ENCODE results near the gene MATCAP1. TPM values are rescaled to one million over a fixed set of nuclear protein-coding genes. Genes with fewer than 3 reads are reported as not detected.

The MATCAP1 gene
- total and polyA plus RNA-seq, 2 of the 13 experiments (the other 11 are each of a cell fraction or from before 2014, with no cell fraction given) = 11.2 to 24.5 TPM

GRCh38 chr16:67158637-67159600 is 24.8 kb downstream of the MATCAP1 start (continued):
- TF ChIP-seq ZNF720 (CRISPR knock-in tag; IDR thresholded peaks at IDR 0.05) (no peak), ZNF781 (CRISPR knock-in tag; IDR thresholded peaks at IDR 0.05; ENCODE audit: borderline replicate concordance, not compliant biosample characterization) (no peak), TEAD3 (CRISPR knock-in tag; optimal IDR thresholded peaks at IDR 0.05; ENCODE audit: borderline replicate concordance) (no peak), MXD4 (CRISPR knock-in tag; IDR thresholded peaks at IDR 0.05) (peak; percentile 2; the same call in 1 of the 2 replicates), BORCS8-MEF2B (CRISPR knock-in tag; IDR thresholded peaks at IDR 0.05) (no peak), ZSCAN21 (CRISPR knock-in tag; IDR thresholded peaks at IDR 0.05; ENCODE audit: borderline replicate concordance) (no peak), ZNF367 (CRISPR knock-in tag; IDR thresholded peaks at IDR 0.05; ENCODE audit: borderline replicate concordance) (no peak), ZNF253 (CRISPR knock-in tag; IDR thresholded peaks at IDR 0.05; ENCODE audit: borderline replicate concordance) (no peak), SMC3 (IDR thresholded peaks at IDR 0.05; ENCODE audit: low read length) (no peak), TAF15 (IDR thresholded peaks at IDR 0.05; ENCODE audit: low read depth, low read length, poor library complexity, severe bottlenecking) (no peak), ADNP (CRISPR knock-in tag; IDR thresholded peaks at IDR 0.05) (no peak), FOSL2 (CRISPR knock-in tag; IDR thresholded peaks at IDR 0.05) (0 out of 2 replicates have a peak, but pooled peaks have one; percentile 4), ZNF20 (CRISPR knock-in tag; IDR thresholded peaks at IDR 0.05) (no peak), HOXD1 (CRISPR knock-in tag; IDR thresholded peaks at IDR 0.05) (no peak), TGIF2 (CRISPR knock-in tag; IDR thresholded peaks at IDR 0.05) (peak; percentile 37; the same call in 1 of the 2 replicates), NAIF1 (CRISPR knock-in tag; IDR thresholded peaks at IDR 0.05; ENCODE audit: borderline replicate concordance) (peak; percentile 35; the same call in 1 of the 2 replicates), HMG20A (CRISPR knock-in tag; IDR thresholded peaks at IDR 0.05; ENCODE audit: borderline replicate concordance) (no peak), ZNF10 (CRISPR knock-in tag; IDR thresholded peaks at IDR 0.05; ENCODE audit: borderline replicate concordance, low read depth) (no peak)
- TF ChIP-seq, protein P1, sequence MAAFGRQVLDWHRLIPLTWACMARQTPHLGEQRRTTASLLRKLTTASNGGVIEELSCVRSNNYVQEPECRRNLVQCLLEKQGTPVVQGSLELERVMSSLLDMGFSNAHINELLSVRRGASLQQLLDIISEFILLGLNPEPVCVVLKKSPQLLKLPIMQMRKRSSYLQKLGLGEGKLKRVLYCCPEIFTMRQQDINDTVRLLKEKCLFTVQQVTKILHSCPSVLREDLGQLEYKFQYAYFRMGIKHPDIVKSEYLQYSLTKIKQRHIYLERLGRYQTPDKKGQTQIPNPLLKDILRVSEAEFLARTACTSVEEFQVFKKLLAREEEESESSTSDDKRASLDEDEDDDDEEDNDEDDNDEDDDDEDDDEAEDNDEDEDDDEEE (CRISPR knock-in tag; IDR thresholded peaks at IDR 0.05) = 0 out of 2 replicates have a peak, but pooled peaks have one; percentile 76
- TF ChIP-seq, protein P2, sequence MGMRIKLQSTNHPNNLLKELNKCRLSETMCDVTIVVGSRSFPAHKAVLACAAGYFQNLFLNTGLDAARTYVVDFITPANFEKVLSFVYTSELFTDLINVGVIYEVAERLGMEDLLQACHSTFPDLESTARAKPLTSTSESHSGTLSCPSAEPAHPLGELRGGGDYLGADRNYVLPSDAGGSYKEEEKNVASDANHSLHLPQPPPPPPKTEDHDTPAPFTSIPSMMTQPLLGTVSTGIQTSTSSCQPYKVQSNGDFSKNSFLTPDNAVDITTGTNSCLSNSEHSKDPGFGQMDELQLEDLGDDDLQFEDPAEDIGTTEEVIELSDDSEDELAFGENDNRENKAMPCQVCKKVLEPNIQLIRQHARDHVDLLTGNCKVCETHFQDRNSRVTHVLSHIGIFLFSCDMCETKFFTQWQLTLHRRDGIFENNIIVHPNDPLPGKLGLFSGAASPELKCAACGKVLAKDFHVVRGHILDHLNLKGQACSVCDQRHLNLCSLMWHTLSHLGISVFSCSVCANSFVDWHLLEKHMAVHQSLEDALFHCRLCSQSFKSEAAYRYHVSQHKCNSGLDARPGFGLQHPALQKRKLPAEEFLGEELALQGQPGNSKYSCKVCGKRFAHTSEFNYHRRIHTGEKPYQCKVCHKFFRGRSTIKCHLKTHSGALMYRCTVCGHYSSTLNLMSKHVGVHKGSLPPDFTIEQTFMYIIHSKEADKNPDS (CRISPR knock-in tag; IDR thresholded peaks at IDR 0.05) = peak; percentile 2; the same call in 1 of the 2 replicates

Measured in HepG2 (cell line).